HUES48 (cell line): ENCODE results near the gene AGBL1.

ENCODE experiments used
- H3K27ac ChIP-seq: one replicate; pipeline ENCODE4 v1.7.0; 2013; ENCODE audit warnings: low read depth, low read length, inconsistent platforms
- H3K27me3 ChIP-seq: 2 replicates; pipeline ENCODE4 v1.6.1; 2013; ENCODE audit warnings: mild to moderate bottlenecking, low read length; ENCODE audit not compliant: control insufficient read depth, insufficient read depth
- H3K36me3 ChIP-seq: 2 replicates; pipeline ENCODE4 v1.6.1; 2013; ENCODE audit warnings: low read length; ENCODE audit not compliant: control insufficient read depth, insufficient read depth
- H3K4me1 ChIP-seq: 2 replicates; pipeline ENCODE4 v1.6.1; 2013; ENCODE audit warnings: mild to moderate bottlenecking, low read length; ENCODE audit not compliant: control insufficient read depth, insufficient read depth
- H3K4me3 ChIP-seq: 2 replicates; pipeline ENCODE4 v1.5.1; 2013; ENCODE audit warnings: mild to moderate bottlenecking, low read depth, low read length
- H3K9ac ChIP-seq: 2 replicates; pipeline ENCODE4 v1.6.1; 2013; ENCODE audit warnings: mild to moderate bottlenecking, low read depth, low read length, moderate library complexity
- H3K9me3 ChIP-seq: 2 replicates; pipeline ENCODE4 v1.6.1; 2013; ENCODE audit warnings: low read length; ENCODE audit not compliant: control insufficient read depth, insufficient read depth

Gene AGBL1

DNA sequence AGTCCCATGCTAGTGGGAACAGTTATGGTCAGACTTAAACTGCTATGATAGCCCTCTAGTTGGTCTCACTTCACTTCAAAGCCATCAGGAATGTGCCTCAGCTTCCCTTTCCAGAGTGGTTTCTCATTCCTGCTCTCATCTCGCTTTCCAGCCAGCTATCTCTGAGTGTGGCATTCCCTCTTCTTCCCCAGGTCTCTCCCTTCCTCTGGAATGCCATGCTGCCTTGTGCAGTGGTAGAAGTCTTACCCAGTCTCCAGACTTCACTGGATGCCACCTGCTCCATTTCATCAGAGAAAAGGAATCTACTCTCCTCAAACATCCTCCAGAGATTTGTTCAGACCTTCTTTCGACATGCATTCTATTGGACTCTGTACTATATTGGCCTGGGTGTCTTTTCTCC, 83.0 kb downstream of the AGBL1 start:
- H3K9me3 ChIP-seq: no peaks in the 10 kb centered on the region
- no peak overlapping the region for H3K27ac ChIP-seq
- H3K4me3 ChIP-seq: no peak overlapping the region
- H3K36me3 ChIP-seq: no peaks in the 10 kb centered on the region
- no peak overlapping the region for H3K9ac ChIP-seq
- H3K4me1 ChIP-seq: peaks cover 14% of the 10 kb centered on the region
- H3K27me3 ChIP-seq: no peaks in the 10 kb centered on the region

DNA sequence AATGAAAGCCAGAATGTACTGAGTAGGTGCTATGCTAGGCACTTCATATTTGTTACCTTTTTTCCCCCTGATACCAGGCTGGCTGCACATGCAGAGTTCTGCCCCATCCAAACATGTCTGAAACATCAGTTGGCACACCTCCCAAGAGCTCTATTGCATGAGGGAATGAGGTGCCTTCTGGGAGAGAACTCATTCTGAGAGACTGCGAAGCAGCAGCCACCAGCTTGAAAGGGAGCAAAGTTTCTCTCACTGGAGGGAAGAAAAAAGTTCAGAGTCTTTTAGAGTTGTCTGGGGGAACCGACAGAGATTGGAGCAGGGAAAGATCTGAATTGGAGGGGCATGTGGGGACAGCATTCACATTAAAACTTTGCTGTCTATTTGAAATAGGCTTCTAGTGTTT, 84.1 kb downstream of the AGBL1 start:
- Histone ChIP-seq H3K9ac (no peak overlapping the region), H3K27ac (no peak overlapping the region), H3K27me3 (no peaks in the 10 kb centered on the region), H3K9me3 (no peaks in the 10 kb centered on the region), H3K4me3 (no peak overlapping the region), H3K4me1 (peaks cover 18% of the 10 kb centered on the region), H3K36me3 (no peaks in the 10 kb centered on the region)

- Histone ChIP-seq H3K36me3 (no peaks in the 10 kb centered on the region), H3K27me3 (no peaks in the 10 kb centered on the region), H3K27ac (no peak overlapping the region), H3K4me3 (no peak overlapping the region), H3K9ac (no peak overlapping the region), H3K4me1 (peaks cover 18% of the 10 kb centered on the region), H3K9me3 (no peaks in the 10 kb centered on the region)
Observed at GRCh38 chr15:86164232-86164898, 84.7 kb downstream of the AGBL1 start.

GRCh38 chr15:86165265-86166211, 85.9 kb downstream of the AGBL1 start:
- Histone ChIP-seq H3K9ac (no peak overlapping the region), H3K4me3 (no peak overlapping the region), H3K36me3 (no peaks in the 10 kb centered on the region), H3K9me3 (no peaks in the 10 kb centered on the region), H3K27ac (no peak overlapping the region), H3K27me3 (no peaks in the 10 kb centered on the region), H3K4me1 (peaks cover 17% of the 10 kb centered on the region)

DNA sequence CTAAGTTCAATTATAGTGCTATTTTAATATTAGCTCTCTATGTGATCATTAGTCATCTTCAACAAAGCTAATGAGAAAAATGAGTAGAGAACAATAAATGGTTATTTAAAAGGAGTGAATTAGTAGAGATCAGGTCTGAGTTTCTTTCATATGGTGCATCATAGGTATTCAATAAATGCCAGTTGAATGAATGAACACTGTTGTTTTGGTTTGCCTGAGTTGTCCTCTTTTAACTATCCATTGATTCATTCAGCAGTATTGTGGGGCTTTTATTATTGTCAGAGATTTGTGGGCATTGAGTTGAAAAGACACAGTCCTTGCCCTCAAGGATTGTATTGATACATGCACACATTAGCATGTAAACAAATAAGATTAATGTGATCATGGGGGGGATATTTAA, 88.2 kb downstream of the AGBL1 start:
- Histone ChIP-seq H3K27me3 (no peaks in the 10 kb centered on the region), H3K36me3 (no peaks in the 10 kb centered on the region), H3K9me3 (no peaks in the 10 kb centered on the region), H3K27ac (no peak overlapping the region), H3K4me3 (no peak overlapping the region), H3K9ac (no peak overlapping the region), H3K4me1 (peaks cover 5% of the 10 kb centered on the region; the same call in 1 of the 2 replicates)

DNA sequence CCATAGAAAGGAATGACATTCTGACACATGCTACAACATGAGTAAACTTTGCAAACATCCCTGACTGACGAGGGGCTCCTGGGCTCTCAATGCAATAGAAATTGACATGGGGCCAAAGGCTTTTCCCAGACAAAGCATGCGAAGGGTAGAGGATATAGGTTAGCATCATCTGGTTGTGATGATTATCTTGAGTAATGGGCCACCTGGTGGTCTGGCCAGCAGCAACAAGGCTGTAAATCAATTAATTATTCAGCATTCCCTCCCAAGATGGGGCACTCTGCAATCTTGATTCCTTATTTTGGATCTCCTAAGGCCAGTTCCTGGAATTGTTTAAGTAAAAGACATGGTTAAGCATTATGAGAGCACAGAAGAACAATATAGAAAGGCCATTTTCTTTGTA, 99.2 kb downstream of the AGBL1 start:
- Histone ChIP-seq H3K4me1 (no peaks in the 10 kb centered on the region), H3K27me3 (no peaks in the 10 kb centered on the region), H3K9ac (no peak overlapping the region), H3K4me3 (no peak overlapping the region), H3K27ac (no peak overlapping the region), H3K9me3 (no peaks in the 10 kb centered on the region), H3K36me3 (no peaks in the 10 kb centered on the region)

DNA sequence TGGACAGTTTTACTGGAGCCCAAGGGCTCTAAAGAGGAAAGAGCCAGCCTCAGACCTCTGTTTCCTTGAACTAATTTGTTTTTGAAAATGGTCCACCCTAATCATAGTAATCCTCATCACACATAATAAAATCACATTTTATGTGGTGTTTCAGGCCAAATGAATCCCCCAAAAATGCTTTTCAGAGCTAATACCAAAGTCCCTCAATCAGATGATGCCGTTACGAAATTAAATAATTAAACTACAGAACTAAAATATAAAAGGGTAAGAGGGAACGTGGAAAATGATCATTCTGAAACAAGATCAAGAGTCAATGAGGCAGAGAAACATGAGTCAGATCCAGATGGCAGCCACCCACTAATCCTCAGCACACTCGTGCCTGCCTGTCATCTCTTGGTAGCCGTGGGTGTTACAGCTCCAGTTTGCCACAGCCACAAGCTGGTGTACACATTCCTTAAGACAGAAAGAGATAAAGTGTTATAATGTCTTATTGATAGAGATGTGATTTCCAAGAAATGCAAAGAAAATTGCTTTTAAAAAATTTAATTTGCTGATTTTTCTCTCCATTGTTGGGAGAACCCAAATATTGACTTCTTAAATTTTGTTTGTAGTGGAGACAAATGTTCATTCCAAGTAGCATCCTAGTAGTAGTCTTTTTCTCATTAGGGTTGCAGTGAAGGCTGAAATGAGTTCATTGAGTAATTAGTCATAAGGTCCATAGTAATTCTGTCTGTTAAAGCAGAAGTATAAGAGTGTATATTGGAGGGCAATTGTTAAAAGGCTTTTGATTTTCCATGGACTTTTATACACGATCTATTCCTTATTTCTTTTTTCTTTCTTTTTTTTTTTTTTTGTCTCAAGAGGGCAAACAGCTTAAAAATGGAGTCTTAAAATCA, 104.2 kb downstream of the AGBL1 start:
- Histone ChIP-seq H3K27ac (no peak overlapping the region), H3K27me3 (no peaks in the 10 kb centered on the region), H3K36me3 (no peaks in the 10 kb centered on the region), H3K4me1 (no peaks in the 10 kb centered on the region), H3K9me3 (no peaks in the 10 kb centered on the region), H3K9ac (no peak overlapping the region), H3K4me3 (no peak overlapping the region)

DNA sequence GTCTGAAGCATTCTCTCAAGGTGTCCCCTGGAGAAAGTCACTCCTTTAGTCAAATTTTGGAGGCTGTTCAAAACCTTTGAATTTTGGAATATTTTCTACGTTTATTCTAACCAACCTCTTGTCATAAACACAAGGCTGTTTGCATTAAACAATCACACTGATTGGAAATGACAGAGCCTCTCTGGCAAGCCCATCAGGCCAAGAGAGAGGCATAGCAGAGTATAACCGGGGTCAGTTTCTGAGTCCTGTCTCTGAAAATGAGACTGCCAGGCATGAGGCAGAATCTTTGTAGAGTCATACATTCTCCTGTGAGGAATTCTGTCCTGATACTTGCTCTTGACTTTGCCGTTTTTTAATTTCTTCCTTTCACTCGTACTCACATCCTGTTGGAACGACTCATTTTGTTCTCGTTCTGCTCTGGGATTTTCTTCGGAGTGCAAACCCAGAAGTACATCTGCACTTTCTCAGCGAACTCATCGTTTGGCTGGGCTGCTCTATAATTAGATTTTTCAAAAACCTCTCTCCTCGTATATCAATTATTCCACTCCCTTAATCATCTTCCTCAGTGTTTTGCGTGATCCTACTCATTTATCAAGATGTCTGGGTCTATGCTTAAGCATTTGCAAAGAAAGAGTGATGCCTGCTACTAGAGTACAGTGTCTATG, 114.2 kb downstream of the AGBL1 start:
- Histone ChIP-seq H3K27me3 (no peaks in the 10 kb centered on the region), H3K4me3 (no peak overlapping the region), H3K27ac (no peak overlapping the region), H3K9me3 (no peaks in the 10 kb centered on the region), H3K9ac (no peak overlapping the region), H3K4me1 (no peaks in the 10 kb centered on the region; the same call in 1 of the 2 replicates), H3K36me3 (no peaks in the 10 kb centered on the region)

DNA sequence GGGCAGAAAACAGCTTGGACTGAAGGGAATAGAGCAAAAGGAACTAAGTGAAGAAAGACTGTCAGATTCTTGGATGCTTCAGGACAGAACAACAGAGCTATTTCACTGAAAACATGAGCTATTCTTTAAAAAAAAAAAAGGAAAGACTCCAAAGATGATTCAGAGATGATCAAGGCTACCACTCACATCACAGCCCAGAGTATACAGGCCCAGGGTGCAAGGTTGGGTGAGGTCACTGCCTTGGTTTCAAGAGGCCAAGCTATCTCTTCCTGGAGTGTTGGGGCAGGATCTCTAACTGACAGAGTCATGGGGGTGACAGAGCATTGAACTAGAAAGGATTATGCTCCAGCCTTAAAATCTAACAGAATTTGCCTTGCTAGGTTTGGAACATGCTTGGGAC, 118.1 kb downstream of the AGBL1 start:
- H3K27ac ChIP-seq: no peak overlapping the region
- H3K4me3 ChIP-seq: no peak overlapping the region
- peaks cover 11% of the 10 kb centered on the region for H3K4me1 ChIP-seq
- H3K9ac ChIP-seq: no peak overlapping the region
- no peaks in the 10 kb centered on the region for H3K9me3 ChIP-seq
- H3K36me3 ChIP-seq: no peaks in the 10 kb centered on the region
- no peaks in the 10 kb centered on the region for H3K27me3 ChIP-seq

GRCh38 chr15:86199467-86200145, 119.9 kb downstream of the AGBL1 start:
- Histone ChIP-seq H3K27ac (no peak overlapping the region), H3K4me3 (no peak overlapping the region; the same call in 1 of the 2 replicates), H3K27me3 (no peaks in the 10 kb centered on the region), H3K4me1 (peaks cover 11% of the 10 kb centered on the region), H3K36me3 (no peaks in the 10 kb centered on the region), H3K9me3 (no peaks in the 10 kb centered on the region), H3K9ac (no peak overlapping the region)
